BE2C (cell line): ENCODE measurements around the gene SH2D1A.

ENCODE experiments used
- DNase-seq: peaks from one replicate; pipeline ENCODE4 v3.0.0-alpha.2; 2020
- H3K27me3 ChIP-seq: fragments of 250-450 bp; sonication (Bioruptor Pico); 2 replicates; pipeline ENCODE4 v1.5.1; 2020; ENCODE audit warnings: mild to moderate bottlenecking
- H3K36me3 ChIP-seq: fragments of 250-450 bp; sonication (Bioruptor Pico); 2 replicates; pipeline ENCODE4 v1.5.1; 2020; ENCODE audit warnings: mild to moderate bottlenecking
- H3K4me1 ChIP-seq: fragments of 250-450 bp; sonication (Bioruptor Pico); 2 replicates; pipeline ENCODE4 v1.5.1; 2020
- H3K4me3 ChIP-seq: 2 replicates; pipeline ENCODE4 v1.5.1; 2011; ENCODE audit warnings: low read depth, low read length
- H3K9me3 ChIP-seq: fragments of 250-450 bp; sonication (Bioruptor Pico); 2 replicates; pipeline ENCODE4 v1.5.1; 2020
- TF ChIP-seq, protein P1 (sequence below): IDR thresholded peaks from 2 replicates; pipeline ENCODE4 v1.5.1; 2012; ENCODE audit warnings: mild to moderate bottlenecking, low read depth, low read length

Gene SH2D1A

DNA sequence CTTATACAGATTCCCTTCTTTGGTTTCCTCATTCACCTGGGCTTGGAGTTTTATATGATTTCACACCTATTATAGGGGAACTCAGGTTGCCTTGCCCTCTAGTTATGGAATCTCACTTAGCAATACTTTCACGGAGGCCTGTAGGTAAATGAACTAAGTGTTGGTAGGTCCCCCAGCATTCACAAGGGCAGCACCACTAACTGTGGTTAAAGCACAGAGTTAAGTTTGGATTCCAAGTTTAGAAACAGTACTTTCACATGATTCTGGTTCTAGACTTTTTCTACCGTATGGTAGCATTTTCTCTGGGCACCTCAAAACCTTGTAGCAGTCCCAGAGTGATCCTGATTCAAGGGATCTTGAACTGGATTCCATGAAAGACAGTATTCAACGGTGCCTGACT, 46.4 kb downstream of the SH2D1A start:
- no peaks in the 10 kb centered on the region for H3K4me1 ChIP-seq
- no peak for DNase-seq

DNA sequence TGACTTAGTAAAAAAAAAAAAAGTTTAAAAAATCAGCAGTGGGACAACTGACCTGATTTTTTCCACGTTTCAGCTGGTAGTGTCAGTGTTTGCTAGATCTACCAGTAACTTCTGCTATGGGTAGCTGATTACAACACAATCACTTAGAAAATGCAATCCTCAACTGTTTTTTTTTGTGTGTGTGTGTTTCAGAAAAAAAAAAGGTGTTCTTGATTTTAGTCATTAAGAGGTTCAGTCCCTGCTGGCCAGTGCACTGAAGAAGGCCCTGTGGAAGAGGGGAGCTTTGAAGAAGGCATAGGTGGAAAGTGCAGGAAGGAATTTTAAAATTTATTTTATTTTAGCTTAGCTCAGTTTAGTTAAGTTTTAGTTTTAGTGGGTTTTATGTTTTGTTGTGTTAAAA, 46.9 kb downstream of the SH2D1A start:
- Histone ChIP-seq H3K36me3 (no peaks in the 10 kb centered on the region), H3K9me3 (no peaks in the 10 kb centered on the region), H3K4me3 (no peak overlapping the region), H3K27me3 (no peaks in the 10 kb centered on the region), H3K4me1 (no peaks in the 10 kb centered on the region)
- no peak for DNase-seq
- TF ChIP-seq, protein P1, sequence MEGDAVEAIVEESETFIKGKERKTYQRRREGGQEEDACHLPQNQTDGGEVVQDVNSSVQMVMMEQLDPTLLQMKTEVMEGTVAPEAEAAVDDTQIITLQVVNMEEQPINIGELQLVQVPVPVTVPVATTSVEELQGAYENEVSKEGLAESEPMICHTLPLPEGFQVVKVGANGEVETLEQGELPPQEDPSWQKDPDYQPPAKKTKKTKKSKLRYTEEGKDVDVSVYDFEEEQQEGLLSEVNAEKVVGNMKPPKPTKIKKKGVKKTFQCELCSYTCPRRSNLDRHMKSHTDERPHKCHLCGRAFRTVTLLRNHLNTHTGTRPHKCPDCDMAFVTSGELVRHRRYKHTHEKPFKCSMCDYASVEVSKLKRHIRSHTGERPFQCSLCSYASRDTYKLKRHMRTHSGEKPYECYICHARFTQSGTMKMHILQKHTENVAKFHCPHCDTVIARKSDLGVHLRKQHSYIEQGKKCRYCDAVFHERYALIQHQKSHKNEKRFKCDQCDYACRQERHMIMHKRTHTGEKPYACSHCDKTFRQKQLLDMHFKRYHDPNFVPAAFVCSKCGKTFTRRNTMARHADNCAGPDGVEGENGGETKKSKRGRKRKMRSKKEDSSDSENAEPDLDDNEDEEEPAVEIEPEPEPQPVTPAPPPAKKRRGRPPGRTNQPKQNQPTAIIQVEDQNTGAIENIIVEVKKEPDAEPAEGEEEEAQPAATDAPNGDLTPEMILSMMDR = no peak

More for the DNA sequence above, 46.4 kb downstream of the SH2D1A start:
- Histone ChIP-seq H3K9me3 (no peaks in the 10 kb centered on the region), H3K36me3 (no peaks in the 10 kb centered on the region), H3K4me3 (no peak overlapping the region), H3K27me3 (no peaks in the 10 kb centered on the region)
- TF ChIP-seq, protein P1 = no peak

DNA sequence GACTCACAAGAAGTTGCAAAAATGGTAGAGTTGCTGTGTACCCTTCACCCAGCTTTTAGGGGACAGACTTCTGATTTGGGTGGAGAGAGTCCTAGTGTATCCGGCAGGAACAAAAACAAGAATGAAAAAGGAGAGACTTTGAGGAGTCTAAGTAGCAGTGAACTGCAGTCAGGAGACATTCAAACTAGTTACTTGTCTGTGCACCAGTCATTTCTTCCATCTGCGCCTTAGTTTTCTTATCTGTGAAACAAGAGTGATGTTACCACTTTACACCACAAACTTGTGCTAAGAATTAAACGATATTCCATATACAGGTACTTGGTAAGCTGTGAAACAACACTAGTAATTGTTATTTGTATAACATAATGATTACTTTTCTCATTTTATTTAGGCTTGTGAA, 47.3 kb downstream of the SH2D1A start:
- Histone ChIP-seq H3K4me3 (no peak overlapping the region), H3K4me1 (no peaks in the 10 kb centered on the region), H3K36me3 (no peaks in the 10 kb centered on the region), H3K9me3 (no peaks in the 10 kb centered on the region), H3K27me3 (no peaks in the 10 kb centered on the region)
- DNase-seq = no peak
- TF ChIP-seq, protein P1 = no peak

DNA sequence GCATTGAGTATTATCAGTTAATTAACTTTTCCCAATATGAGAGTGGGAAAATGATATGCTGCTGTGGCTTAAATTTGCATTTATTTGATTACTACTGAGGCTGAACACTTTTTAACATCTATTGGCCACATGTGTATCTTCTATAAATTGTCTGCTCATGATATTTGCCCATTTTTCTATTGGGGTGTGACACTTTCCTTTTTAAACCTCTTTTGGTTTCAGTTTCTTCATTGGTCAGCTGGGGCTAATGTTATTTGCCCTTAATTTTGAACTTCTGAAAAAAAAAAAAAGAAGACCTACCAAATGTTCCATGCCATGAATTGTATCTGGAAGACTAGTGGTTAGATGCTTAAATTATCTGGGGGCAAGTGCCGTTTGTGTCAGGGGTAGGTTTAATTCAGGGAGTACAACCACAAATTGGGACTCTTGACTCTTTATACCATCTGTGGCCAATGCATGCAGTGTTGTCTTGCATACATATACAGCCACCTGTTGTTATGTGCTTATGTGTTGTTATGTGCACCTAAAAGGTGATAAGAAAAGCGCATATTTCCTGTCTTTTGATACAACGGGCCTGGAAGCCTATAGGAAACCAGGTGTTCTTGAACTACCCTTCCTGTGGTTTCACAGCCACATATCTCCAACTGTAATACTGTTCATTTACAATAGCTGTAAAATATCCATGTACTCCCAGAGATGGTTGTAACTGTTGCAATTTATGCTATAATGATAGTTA, 49.0 kb downstream of the SH2D1A start:
- H3K4me1 ChIP-seq = no peaks in the 10 kb centered on the region
- H3K36me3 ChIP-seq = no peaks in the 10 kb centered on the region
- TF ChIP-seq, protein P1 = no peak
- H3K27me3 ChIP-seq = no peaks in the 10 kb centered on the region
- DNase-seq = no peak
- no peak overlapping the region for H3K4me3 ChIP-seq
- no peaks in the 10 kb centered on the region for H3K9me3 ChIP-seq

DNA sequence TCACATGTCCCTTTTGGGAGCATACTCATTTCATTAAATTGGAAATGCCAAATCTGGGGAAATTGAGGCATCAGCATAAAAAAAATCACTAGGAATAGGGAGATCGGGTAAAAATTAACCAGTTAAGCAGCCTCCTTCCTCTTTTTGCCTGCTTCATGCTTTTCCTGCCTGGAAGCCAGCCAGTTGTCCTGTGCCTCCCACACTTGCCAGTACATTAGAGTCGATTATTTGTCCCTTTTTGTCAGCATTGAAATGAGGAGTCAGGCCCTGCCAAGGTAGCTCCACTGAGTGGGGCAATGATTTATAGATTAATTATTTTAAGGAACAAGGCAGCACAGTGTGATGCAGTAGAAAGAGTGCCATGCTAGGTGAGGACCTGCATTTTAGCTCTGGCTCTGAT, 55.3 kb downstream of the SH2D1A start:
- no peak overlapping the region for H3K4me3 ChIP-seq
- DNase-seq = no peak
- TF ChIP-seq, protein P1 = no peak
- no peaks in the 10 kb centered on the region for H3K4me1 ChIP-seq
- no peaks in the 10 kb centered on the region for H3K9me3 ChIP-seq
- no peaks in the 10 kb centered on the region for H3K36me3 ChIP-seq
- H3K27me3 ChIP-seq = no peaks in the 10 kb centered on the region

DNA sequence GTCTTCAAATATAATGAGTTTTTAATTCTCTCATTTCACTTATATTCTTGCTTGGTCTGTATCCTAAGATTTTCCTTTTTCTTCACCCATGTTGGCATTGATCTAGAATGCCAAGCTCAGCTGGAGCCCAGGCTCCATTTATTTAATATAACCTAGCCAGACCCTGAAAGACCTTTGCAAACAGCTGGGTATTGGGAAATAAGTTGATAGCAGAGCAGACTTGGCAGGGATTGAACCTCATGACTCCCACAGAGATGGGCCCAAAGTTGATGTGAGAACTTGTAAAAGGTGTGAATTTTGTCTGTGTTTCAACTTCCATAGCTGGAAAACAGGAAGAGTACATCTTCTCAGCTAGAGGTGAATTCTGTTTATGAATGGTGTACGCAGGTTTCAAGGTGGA, 59.5 kb downstream of the SH2D1A start:
- no peaks in the 10 kb centered on the region for H3K36me3 ChIP-seq
- H3K9me3 ChIP-seq = no peaks in the 10 kb centered on the region
- H3K4me1 ChIP-seq = no peaks in the 10 kb centered on the region
- H3K27me3 ChIP-seq = no peaks in the 10 kb centered on the region
- H3K4me3 ChIP-seq = no peak overlapping the region
- no peak for DNase-seq
- TF ChIP-seq, protein P1 = no peak
